ENCODE data around the gene HOXC5.
"Not testable (repeated sequence)": the region's sequence is repeated elsewhere in the genome, so short reads cannot be mapped to it uniquely, and the experiment has no call there.

The HOXC5 gene

GRCh38 chr12:54075409-54075808, 42.6 kb downstream of the HOXC5 start:
- no peak for DNase-seq

- DNase-seq: no peak
Measured at GRCh38 chr12:54075974-54076373, 43.1 kb downstream of the HOXC5 start.

- DNase-seq: not testable (repeated sequence)
Measured at GRCh38 chr12:54077843-54078242, 45.0 kb downstream of the HOXC5 start.

- not testable (repeated sequence) for DNase-seq
Measured at GRCh38 chr12:54079115-54079514, 46.3 kb downstream of the HOXC5 start.

GRCh38 chr12:54080008-54080924, 47.4 kb downstream of the HOXC5 start:
- DNase-seq: not testable (repeated sequence)

GRCh38 chr12:54081053-54081514, 48.2 kb downstream of the HOXC5 start:
- DNase-seq: peak in 2 of 5 experiments; percentile 4 to 45

- peak in 2 of 5 experiments; percentile 3 to 16 for DNase-seq
Measured at GRCh38 chr12:54081581-54082396, 48.9 kb downstream of the HOXC5 start.

GRCh38 chr12:54082397-54082892, 49.6 kb downstream of the HOXC5 start:
- peak in 2 of 5 experiments; percentile 40 to 51 for DNase-seq

Data from T-helper 2 cell (primary cell).